GM13977 (cell line): ENCODE results near the gene SLC41A2.

Experiments
- DNase-seq: peaks from one replicate; pipeline ENCODE4 v3.0.0; 2012; ENCODE audit warnings: low spot score
- CTCF ChIP-seq: IDR thresholded peaks from 2 replicates; pipeline ENCODE4 v1.5.1; 2012; ENCODE audit warnings: mild to moderate bottlenecking, control low read depth; ENCODE audit not compliant: insufficient read depth; ENCODE audit errors: extremely low read depth, missing control alignments
- in situ Hi-C: fragments of 300-500 bp; cut with MboI; formaldehyde crosslinking; loops from one replicate; pipeline ENCODE4 v1.12.0; 2022; ENCODE audit warnings: low sequenced_read_pairs, low pct_unique_long_range_greater_than_20kb, mixed read lengths, inconsistent platforms; ENCODE audit not compliant: unreplicated experiment

The SLC41A2 gene

GRCh38 chr12:104933778-104934177, 24.3 kb downstream of the SLC41A2 start:
- in situ Hi-C loops, result no loop called here

GRCh38 chr12:104933128-104933527, 25.0 kb downstream of the SLC41A2 start:
- DNase-seq, result no peak
- in situ Hi-C loops, result no loop called here
- TF ChIP-seq CTCF, result no peak

More at GRCh38 chr12:104933778-104934177, 24.3 kb downstream of the SLC41A2 start:
- no peak for TF ChIP-seq CTCF
- no peak for DNase-seq

GRCh38 chr12:104930388-104931326, 27.4 kb downstream of the SLC41A2 start:
- in situ Hi-C loops, result no loop called here
- peak; percentile 49 for DNase-seq
- TF ChIP-seq CTCF, result no peak

- no peak for TF ChIP-seq CTCF
- in situ Hi-C loops, result no loop called here
- DNase-seq, result no peak
These were observed 28.1 kb downstream of the SLC41A2 start for GRCh38 chr12:104929977-104930376.

- DNase-seq, result no peak
- in situ Hi-C loops, result no loop called here
These were observed 28.7 kb downstream of the SLC41A2 start for GRCh38 chr12:104929368-104929767.

GRCh38 chr12:104928036-104928745, 29.9 kb downstream of the SLC41A2 start:
- in situ Hi-C loops, result no loop called here
- DNase-seq, result no peak
- no peak for TF ChIP-seq CTCF

More at GRCh38 chr12:104929368-104929767, 28.7 kb downstream of the SLC41A2 start:
- no peak for TF ChIP-seq CTCF
